OCI-M1 (cell line): ENCODE results near the gene COPS6.
"Not testable (repeated sequence)": the region's sequence is repeated elsewhere in the genome, so short reads cannot be mapped to it uniquely, and the experiment has no call there.

Source experiments
- DNase-seq: peaks from one replicate; lab custom pipeline; 2025; lab: John Stamatoyannopoulos, UW

The COPS6 gene

DNA sequence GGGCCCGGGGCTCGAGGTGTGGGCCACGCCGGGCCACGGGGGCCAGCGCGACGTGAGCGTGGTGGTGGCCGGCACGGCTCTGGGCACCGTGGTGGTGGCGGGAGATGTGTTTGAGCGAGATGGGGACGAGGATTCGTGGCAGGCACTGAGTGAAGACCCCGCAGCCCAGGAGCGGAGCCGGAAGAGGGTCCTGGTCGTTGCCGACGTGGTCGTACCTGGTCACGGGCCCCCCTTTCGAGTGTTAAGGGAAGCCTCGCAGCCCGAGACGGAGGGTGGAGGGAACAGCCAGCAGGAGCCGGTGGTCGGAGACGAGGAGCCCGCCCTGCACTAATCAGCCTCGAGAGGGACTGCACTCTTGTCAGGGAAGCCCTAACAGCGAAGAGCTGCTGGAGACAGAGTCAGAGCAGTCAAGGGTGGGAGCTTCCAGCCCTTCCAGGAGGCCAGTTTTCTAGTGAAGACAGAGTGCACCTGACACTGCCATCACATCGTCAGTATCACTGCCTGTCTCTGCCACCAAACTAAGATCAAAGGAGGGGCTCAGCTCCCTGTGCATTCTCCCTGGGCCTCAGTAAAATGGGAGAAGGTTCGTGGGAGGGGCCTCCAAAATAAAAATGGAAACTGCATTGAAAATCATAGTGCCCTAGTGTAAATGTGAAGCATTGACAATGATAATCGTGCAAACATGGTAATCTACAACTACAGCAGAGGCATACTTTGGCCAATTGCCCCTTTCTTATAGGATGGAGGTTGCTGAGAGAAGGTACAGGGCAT lies 39.3 kb downstream of the COPS6 start:
- DNase-seq: peak; percentile 68

DNA sequence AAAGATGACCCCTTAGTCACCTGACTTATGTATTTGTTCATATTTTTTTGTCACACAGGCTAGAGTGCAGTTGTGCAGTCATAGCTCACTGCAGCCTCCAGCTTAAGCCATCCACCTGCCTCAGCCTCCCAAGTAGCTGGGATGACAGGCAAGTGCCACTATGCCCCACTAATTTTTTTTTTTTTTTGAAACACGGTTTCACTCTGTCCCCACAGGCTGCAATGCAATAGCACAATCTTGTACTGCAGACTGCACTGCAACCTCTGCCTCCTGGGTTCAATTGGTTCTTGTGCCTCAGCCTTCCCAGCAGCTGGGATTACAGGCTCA lies 39.8 kb downstream of the COPS6 start:
- no peak for DNase-seq

DNA sequence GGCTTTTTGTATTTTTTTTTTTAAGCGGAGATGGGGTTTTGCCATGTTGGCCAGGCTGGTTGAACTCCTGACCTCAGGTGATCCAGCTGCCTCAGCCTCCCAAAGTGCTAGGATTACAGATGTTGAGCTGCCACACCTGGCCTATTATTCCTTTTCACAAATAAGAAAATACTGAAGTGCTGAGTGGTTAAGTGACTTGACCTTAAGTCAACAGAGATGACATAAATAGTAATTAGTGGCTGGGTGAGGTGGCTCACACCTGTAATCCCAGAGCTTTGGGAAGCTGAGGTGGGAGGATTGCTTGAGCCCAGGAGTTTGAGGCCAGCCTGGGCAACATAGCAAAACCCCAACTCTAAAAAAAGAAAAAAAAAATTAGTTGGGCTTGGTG lies 41.4 kb downstream of the COPS6 start:
- not testable (repeated sequence) for DNase-seq

GRCh38 chr7:100130608-100131453 lies 42.1 kb downstream of the COPS6 start:
- peak; percentile 94 for DNase-seq

DNA sequence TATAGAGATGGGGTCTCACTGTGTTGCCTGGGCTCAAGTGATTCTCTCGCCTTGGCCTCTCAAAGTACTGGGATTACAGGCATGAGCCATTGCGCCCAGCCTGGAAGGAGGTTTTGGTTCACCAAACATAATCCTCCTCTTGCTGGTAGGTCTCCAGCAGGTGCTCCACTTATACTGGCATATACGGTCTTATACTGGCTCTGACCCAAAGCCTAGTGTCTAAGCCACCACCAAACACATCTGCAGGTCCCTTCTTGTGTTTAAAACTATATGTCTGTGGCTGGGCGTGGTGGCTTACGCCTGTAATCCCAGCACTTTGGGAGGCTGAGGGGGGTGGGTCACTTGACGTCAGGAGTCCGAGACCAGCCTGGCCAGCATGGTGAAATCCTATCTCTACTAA lies 43.4 kb downstream of the COPS6 start:
- peak; percentile 36 for DNase-seq

DNA sequence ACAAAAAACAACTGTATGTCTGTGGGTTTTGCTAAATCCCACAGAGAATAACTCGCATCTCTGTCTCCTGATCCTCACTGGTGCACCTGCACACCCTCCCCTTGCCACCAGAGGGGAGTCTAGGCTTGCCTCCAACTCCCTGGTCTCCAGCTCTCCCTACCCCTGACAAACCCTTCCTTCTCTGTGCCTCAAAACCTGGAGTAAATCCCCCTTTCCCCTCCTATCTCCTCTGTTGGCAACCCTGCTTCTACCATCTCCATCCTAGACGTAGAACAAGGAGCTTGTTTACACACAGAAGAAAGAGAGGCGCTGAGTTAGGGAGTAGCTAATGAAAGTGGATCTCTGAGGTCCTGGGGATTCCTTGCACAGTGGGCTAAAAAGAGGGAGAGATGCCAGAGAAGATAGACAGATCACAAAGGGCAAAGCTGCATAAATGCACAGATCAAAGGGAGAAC lies 44.0 kb downstream of the COPS6 start:
- peak; percentile 91 for DNase-seq

- no peak for DNase-seq
Measured at GRCh38 chr7:100137851-100138760, 49.3 kb downstream of the COPS6 start.

DNA sequence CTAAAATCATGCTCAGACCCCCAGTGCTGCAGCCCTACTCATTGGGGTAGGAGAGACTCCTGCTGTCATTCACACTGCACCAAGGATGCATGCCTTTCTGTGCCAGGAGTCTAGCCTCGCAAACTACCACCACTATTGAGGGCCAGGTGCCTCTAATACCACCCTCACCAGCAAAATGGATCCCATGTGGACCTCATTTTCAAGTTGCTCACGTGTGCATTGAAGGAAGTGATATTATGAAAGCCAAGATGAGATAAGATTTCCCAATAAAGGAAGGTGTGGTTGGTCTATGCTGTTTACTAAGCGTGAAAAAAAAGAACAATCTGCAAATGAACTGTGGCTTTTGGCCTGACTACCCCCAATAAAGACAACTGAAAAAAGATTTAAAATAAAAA lies 52.8 kb downstream of the COPS6 start:
- DNase-seq: no peak
